HG02981 (cell line): ENCODE measurements around the gene FITM2.

Experiments
- ATAC-seq: cut with Tn5 transposase; IDR thresholded peaks from one replicate; pipeline ENCODE4 v1.9.1; 2021; ENCODE audit warnings: mild to moderate bottlenecking, moderate library complexity; ENCODE audit not compliant: unreplicated experiment

The FITM2 gene

DNA sequence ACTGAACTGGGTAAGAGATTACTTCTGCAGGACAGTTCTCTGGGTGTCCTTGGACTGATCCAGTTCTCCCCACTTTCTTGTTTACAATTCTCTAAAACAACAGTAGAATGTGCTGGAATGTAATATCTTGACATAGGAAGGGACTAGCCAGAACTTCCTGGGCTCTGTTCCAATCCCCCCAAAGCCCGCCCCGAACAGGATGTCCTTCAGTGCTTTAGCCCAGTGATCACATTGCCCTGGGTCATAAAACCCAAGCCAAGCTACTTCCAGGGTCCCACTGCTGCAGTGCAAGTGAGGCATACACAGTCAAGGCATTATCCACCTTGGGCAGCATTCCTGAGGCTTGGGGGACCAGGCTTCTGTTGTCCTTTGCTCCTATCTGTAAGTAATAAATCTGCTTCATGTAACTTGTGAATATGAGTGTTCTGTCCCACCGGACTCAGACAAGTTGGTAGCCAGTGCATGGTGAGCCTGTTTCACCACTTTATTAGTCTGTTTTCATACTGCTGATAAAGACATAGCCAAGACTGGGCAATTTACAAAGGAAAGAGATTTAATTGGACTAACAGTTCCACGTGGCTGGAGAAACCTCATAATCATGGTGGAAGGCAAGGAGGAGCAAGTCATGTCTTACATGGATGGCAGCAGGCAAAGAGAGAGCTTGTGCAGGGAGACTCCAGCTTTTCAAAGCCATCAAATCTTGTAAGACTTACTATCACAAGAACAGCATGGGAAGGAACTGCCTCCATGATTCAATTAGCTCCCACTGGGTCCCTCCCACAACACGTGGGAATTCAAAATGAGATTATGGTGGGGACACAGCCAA lies 23.5 kb downstream of the FITM2 start:
- no peak for ATAC-seq

DNA sequence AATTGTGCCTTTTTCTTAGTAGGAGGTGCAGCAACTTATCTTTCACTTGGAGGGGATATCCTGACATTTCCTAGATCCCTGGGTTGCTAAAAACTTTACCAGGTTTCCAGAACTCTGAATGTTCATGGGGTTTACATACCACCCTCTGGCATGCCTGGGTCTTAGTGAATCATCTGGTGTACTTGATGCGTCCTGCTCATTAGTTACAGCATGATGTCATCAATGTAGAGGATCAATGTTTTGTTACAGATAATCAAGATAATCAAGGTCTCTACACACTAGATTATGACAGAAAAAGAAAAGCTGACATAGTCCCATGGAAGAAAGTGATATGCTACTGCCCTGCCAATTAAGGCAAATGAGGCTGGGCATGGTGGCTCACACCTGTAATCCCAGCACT lies 27.0 kb downstream of the FITM2 start:
- ATAC-seq: no peak

DNA sequence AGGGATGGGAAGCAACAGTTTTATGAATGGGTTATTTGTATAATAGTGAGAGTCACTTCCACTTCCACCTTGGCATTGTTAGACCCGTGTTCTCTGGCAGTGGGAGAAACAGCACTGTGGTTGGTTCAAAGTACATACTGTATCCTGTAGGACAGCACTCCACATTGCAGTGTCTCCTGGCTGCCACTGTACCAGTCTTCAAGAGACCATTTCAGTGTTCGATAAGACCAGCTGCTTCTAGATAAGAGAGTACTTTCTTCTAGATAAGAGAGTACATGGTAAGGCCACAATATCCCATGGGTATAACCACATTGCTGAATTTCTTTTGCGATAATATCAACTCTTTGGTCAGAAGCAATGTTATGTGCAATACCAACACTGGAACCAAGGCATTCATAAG lies 28.8 kb downstream of the FITM2 start:
- ATAC-seq: no peak

DNA sequence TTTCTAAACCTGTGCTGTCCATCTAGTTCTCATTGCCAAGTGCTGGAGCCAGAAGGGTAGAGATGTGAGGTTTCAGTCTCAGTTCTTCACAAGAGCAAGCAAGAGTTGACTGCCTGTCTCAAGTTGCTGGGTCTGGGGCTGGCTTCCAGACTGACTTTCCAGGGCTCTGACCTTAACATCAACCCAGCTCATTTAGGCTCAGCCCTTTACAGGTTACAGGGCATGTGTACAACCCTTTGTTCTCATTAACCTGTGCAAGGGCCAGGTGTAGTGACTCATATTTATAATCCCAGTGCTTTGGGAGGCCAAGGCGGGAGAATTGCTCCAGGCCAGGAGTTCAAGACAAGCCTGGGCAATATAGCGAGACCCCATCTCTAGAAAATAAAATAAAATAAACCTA lies 30.6 kb downstream of the FITM2 start:
- no peak for ATAC-seq

DNA sequence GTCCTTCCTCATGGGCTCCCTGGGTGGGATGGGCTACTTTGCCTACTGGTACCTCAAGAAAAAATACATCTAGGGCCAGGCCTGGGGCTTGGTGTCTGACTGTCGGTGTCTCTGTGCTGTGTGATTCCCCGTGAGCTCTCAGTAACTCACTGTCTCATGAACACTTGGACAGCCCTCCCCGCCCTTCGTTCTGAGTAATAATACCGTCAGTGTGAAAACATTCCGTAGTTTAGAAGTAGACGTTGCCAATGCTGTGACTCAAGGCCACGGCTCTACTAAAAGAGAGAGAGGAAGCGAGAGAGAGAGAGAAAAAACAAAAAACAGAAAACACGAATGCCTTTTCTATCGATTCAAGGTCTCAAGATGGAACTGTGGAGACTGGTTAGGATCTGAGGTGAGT lies 31.8 kb downstream of the FITM2 start:
- no peak for ATAC-seq

DNA sequence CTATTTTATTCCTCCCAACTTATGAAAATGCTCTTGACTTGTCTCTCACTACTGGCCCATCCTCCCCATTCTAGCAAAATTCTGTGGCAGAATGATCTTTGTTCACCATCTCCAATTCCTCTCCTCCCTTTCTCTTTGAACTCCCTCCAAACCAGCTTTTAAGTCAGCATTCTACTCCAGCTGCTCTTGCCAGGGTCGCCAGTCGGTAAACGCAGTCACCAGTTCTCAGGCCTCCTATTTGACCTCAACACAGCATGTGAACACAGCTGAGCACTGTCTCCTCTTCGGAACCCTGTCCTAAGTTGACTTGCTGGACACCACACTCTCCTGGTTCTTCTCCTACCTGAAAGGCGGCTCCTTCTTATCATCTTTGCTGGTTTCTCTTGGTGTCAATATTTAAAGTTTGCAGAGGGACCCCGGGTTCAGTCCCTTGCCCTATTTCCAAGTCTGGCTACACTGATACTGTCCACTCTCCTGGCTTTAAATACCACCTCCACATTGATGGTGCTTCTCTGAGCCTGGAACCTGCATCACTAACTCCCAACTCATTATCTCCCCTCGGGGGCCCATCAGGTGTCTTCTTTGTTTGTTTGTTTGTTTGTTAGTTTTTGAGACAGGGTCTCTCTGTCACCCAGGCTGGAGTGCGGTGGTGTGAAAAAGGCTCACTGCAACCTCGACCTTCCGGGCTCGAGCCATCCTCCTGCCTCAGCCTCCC lies 36.5 kb downstream of the FITM2 start:
- ATAC-seq: no peak

DNA sequence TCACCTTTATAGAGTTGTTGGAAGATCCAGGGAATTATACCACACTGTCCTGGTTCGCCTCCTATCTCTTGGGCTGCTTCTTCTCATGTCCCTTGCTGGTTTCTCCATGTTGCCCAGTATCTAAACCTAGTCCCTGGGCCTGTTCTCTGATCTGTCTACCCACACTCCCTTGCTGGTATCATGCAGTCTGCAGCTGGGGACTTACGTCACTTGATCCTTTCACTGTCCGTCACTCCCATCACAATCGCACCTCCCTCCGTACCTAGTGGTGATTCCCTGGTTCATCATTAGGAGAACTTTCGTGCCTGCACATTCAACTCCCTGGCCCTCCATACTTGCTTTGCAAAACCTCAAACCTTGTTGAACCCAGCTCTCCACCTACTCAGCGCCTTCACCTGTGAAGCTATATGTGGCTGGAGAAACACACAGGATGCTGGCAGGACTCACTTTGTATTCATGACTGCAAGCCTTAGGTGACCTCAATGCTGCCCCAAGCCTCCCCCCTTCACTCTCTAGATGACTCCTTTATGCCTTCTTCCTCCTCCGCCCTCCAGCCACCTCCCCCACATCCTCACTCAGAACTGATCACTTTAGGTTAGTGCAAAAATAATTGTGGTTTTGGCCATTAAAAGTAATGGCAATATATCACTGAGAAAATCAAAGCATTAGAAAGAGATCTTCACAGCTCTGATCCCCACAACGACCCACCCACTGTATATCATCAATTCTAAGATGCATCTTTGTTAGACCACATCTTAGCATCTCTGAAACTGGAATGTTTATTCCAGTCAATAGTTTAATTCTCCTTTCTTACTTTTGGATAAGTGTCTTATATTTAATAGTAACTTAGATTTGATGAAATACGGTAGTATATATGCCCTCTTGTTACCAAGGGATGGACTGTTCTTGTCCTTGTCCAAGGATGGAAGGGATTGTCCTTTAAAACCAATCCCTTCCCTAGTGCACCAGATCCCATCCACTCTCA lies 37.5 kb downstream of the FITM2 start:
- no peak for ATAC-seq

DNA sequence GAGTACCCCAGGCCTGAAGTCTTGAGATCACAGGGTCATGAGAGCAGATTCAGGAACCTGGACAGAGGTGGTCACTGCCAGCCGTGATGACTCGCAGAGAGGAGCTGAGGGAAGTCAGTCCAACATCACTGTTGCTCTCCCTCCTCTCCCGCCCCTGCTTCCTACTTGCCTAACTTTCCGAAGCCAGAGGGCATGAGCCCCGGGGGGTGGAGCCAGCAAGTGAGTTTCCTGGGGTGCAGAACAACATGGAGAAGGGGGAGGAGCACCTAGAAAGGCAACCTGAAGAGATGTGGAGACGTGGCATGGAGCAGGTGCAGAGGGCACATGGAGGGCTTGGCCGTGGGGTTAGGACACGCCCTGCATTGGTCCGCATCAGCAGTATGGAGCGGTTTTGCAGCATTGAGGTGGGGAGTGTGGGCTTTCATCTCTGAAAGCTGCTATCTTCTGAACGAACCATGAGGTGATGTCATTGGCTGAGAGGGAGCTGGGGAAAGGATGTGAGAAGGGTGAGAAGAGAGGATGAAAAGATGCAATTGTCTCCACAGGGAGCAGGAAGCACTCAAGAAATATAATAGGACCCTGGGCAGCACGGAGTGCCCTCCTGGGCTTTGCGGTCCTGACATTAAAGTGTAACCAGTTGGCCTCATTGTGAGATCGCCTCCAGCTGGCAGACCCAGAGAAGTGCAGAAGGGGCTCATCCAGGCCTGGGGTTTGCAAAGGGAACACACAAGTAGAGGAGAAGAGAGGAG lies 38.9 kb downstream of the FITM2 start:
- ATAC-seq: no peak

DNA sequence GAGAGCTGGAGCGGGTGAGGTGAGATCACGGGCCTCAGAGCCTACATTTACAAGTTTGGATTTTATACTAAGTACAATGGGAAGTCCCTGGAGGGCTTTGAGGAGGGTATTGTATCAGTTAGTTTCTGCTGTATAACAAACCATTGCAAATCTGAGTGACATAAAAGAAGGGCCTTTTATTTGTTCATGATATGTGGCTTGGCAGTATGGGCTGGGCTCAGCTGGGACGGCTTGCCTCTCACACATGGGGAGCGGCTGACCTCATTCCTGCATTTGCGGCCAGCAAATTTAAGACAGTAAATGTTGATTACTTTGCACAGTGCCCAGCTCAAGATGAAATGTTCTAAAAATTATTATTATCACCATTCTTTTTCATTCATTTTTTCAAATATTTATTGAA lies 42.2 kb downstream of the FITM2 start:
- no peak for ATAC-seq

DNA sequence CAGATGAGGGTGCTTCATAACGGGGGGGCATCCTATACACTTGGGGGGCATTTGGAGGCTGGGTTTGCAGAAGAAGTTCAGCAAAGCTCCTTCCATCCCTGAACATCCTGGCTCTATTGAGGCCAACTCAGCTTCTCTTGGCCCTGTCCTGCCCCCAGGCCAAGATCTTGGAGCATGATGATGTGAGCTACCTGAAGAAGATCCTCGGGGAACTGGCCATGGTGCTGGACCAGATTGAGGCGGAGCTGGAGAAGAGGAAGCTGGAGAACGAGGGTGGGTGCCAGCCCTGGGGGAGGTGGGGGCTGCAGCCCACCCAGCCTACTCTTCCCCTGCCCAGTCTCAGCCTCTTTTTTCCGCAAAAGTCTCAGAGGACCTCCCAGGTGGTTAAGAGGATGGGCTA lies 46.7 kb downstream of the FITM2 start:
- ATAC-seq: no peak

DNA sequence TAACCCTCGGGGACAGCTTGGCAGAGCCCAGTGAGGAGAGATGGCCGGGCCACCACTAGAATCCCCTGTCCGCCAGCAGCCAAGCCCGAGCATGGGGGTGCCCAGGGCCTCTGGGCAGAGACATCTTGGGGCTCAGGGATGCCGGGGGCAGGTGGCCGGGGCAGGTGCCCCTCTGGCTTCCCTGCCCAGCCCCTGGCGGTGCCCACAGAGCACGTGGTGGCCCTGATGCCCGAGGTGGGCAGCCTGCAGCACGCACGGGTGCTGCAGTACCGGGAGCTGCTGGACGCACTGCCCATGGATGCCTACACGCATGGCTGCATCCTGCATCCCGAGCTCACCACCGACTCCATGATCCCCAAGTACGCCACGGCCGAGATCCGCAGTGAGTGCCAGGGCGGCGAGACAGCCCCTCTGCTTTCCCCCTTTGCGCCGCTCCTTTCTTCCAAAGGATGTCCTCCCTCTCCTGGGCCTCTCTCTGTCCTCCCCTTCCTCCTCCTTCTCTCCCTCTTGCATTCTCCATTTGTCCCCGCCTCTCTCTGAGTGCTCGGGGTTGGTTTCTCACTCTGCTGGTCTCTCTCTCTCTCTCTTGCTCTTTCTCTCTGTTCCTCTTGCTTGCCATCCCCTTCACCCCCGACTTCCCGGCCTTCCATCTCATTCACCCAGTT lies 52.6 kb downstream of the FITM2 start:
- no peak for ATAC-seq

DNA sequence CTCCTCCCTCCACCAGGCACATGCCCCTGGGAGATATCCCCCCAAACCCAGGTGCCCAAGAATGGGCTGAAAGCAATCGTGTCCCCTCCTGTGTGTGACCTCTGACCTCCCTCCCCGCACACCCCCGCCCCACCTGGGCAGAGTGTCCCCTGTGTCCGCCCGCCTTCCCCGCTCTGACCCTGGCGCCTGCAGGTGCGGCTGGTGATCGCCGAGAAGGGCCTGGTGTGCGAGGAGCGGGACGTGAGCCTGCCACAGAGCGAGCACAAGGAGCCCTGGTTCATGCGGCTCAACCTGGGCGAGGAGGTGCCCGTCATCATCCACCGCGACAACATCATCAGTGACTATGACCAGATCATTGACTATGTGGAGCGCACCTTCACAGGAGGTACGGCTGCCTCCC lies 54.0 kb downstream of the FITM2 start:
- no peak for ATAC-seq

DNA sequence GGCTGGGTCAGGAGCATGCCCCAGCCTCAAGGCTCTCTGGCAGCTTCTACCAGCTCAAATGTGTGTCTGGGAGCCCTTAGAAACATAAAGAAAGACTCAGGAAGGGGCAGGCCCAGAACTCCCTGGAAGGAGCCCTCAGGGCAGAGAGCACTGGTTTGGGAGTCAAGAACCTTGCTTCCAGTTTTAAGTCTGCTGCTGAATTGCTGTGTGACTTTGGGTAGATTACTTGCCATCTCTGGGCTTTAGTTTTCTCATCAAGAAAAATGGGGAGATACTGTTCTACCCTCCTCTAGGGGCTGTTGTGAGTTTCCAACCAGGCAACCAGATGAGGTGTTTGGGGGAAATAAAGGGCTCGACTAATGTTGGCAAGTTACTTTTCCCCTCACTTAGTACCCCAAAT lies 55.1 kb downstream of the FITM2 start:
- ATAC-seq: no peak

DNA sequence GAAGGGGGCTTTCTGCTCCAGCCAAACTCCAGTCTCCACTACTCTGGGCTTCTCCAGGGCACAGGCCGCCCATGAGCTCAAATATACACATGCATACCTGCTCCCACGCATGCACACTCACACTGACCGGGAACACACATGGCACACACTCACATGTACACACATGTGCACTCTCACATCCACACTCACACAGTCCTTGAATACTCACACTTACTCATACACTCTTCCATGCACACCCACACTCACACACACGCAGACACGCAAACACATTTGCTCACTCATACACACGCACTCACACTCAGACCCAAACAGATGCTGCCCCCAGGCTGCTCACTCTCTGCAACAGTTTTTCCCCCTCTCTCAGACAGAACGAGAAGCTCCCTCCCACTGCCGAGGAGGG lies 56.9 kb downstream of the FITM2 start:
- ATAC-seq: no peak

DNA sequence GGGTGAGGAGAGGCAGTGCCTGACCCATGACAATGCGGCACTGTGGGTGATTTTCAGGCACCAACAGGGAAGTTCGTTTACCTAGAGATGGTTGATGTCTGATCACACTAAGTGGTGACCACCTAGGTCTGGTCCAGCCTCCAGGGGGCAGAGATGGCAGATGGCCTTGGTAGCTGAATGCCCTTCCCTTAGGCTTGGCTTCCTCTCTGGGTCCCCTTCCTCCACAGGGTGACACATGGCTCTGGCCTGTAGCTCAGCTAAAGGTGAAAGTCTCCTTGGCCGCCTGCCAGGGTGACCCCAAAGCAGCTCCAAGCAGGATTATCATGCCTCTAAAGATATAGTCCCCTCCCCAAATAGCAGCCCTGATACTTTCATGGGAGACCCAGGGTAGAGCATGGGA lies 57.5 kb downstream of the FITM2 start:
- no peak for ATAC-seq
